HepG2 (cell line): ENCODE results near the gene QSOX2. TPM values are rescaled to one million over a fixed set of nuclear protein-coding genes. Genes with fewer than 3 reads are reported as not detected.

Experiments
- ATF1 ChIP-seq: IDR thresholded peaks from 2 replicates; pipeline ENCODE4 v1.6.1; 2016; ENCODE audit warnings: mild to moderate bottlenecking, control low read depth
- NR2F6 ChIP-seq, 2 experiments: IDR thresholded peaks; 2 replicates each; pipeline ENCODE4 v1.6.1; 2016; ENCODE audit warnings: antibody characterized with exemption in 1 of 2, mild to moderate bottlenecking in 1 of 2
- PHF21A ChIP-seq: sonication (generic); formaldehyde crosslinking; IDR thresholded peaks from 2 replicates; pipeline ENCODE4 v1.5.0; 2020; ENCODE audit warnings: mild to moderate bottlenecking, missing genetic modification reagents
- ZFX ChIP-seq: sonication (generic); formaldehyde crosslinking; IDR thresholded peaks from 2 replicates; pipeline ENCODE4 v1.4.0; 2020; ENCODE audit warnings: mild to moderate bottlenecking, low read depth, missing genetic modification reagents, moderate library complexity
- ZNF20 ChIP-seq: sonication (generic); formaldehyde crosslinking; IDR thresholded peaks from 2 replicates; pipeline ENCODE4 v1.4.0; 2020; ENCODE audit warnings: mild to moderate bottlenecking, moderate library complexity, missing genetic modification reagents
- ZNF414 ChIP-seq: sonication (generic); formaldehyde crosslinking; IDR thresholded peaks from 2 replicates; pipeline ENCODE4 v1.5.0; 2020; ENCODE audit warnings: missing genetic modification reagents
- ZNF451 ChIP-seq: sonication (generic); formaldehyde crosslinking; IDR thresholded peaks from 2 replicates; pipeline ENCODE4 v1.5.0; 2020; ENCODE audit warnings: mild to moderate bottlenecking, missing genetic modification reagents
- ZNF501 ChIP-seq: sonication (generic); formaldehyde crosslinking; IDR thresholded peaks from 2 replicates; pipeline ENCODE4 v1.5.1; 2020; ENCODE audit warnings: mild to moderate bottlenecking, moderate library complexity, missing genetic modification reagents
- ZNF777 ChIP-seq: sonication (generic); formaldehyde crosslinking; IDR thresholded peaks from 2 replicates; pipeline ENCODE4 v1.4.0; 2020; ENCODE audit warnings: missing genetic modification reagents
- polyA plus RNA-seq, 8 experiments: library from polyadenylated mRNA; depleted of rRNA in 3 of 8; stranded (reverse) in 7 of 8; unstranded in 1 of 8; fragments of >200 nt; fragmentation: Illumina TruSeq in 4 of 8; extraction: Trizol in 4 of 8; gene quantifications; 2 replicates each; pipeline versions ENCODE4 v1.2.1 to v1.2.3, GENCODE V29; 2011 to 2016; ENCODE audit warnings: low read depth in 4 of 8, missing spikeins in 1 of 8, mixed read lengths in 1 of 8; ENCODE audit not compliant: insufficient read depth in 1 of 8
- total RNA-seq, 5 experiments: library from RNA; depleted of rRNA; stranded (reverse); fragments of >200 nt; fragmentation: Illumina TruSeq; extraction: Trizol; gene quantifications; 2 replicates each; pipeline ENCODE4 v1.2.3, GENCODE V29; 2016; ENCODE audit warnings: low read depth in 1 of 5
- TF ChIP-seq, protein P1 (sequence below): sonication (generic); formaldehyde crosslinking; IDR thresholded peaks from 2 replicates; pipeline ENCODE4 v1.5.0; 2020; ENCODE audit warnings: mild to moderate bottlenecking, missing genetic modification reagents, moderate library complexity
- TF ChIP-seq, protein P2 (sequence below): sonication (generic); formaldehyde crosslinking; IDR thresholded peaks from 2 replicates; pipeline ENCODE4 v1.4.0; 2020; ENCODE audit warnings: missing genetic modification reagents, borderline replicate concordance

The QSOX2 gene
- total and polyA plus RNA-seq, 2 of the 13 experiments (the other 11 are each of a cell fraction or from before 2014, with no cell fraction given): 27.1 to 42.1 TPM

GRCh38 chr9:136254381-136255165 is 9.0 kb upstream of the QSOX2 start (continued):
- TF ChIP-seq ZNF20 (no peak), ZFX (CRISPR knock-in tag) (peak; percentile 41), ZNF451 (CRISPR knock-in tag) (0 out of 2 replicates have a peak, but pooled peaks have one; percentile 50), ATF1 (CRISPR knock-in tag) (no peak), NR2F6 (IDR thresholded peaks at IDR 0.05) (no peak), NR2F6 (CRISPR knock-in tag; IDR thresholded peaks at IDR 0.05) (0 out of 2 replicates have a peak, but pooled peaks have one; percentile 21), ZNF777 (CRISPR knock-in tag) (no peak), PHF21A (CRISPR knock-in tag) (0 out of 2 replicates have a peak, but pooled peaks have one; percentile 24), ZNF501 (CRISPR knock-in tag) (peak; percentile 42; the same call in 1 of the 2 replicates), ZNF414 (CRISPR knock-in tag) (peak; percentile 31; the same call in 1 of the 2 replicates)
- TF ChIP-seq, protein P1, sequence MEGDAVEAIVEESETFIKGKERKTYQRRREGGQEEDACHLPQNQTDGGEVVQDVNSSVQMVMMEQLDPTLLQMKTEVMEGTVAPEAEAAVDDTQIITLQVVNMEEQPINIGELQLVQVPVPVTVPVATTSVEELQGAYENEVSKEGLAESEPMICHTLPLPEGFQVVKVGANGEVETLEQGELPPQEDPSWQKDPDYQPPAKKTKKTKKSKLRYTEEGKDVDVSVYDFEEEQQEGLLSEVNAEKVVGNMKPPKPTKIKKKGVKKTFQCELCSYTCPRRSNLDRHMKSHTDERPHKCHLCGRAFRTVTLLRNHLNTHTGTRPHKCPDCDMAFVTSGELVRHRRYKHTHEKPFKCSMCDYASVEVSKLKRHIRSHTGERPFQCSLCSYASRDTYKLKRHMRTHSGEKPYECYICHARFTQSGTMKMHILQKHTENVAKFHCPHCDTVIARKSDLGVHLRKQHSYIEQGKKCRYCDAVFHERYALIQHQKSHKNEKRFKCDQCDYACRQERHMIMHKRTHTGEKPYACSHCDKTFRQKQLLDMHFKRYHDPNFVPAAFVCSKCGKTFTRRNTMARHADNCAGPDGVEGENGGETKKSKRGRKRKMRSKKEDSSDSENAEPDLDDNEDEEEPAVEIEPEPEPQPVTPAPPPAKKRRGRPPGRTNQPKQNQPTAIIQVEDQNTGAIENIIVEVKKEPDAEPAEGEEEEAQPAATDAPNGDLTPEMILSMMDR (CRISPR knock-in tag): peak; percentile 65
- TF ChIP-seq, protein P2, sequence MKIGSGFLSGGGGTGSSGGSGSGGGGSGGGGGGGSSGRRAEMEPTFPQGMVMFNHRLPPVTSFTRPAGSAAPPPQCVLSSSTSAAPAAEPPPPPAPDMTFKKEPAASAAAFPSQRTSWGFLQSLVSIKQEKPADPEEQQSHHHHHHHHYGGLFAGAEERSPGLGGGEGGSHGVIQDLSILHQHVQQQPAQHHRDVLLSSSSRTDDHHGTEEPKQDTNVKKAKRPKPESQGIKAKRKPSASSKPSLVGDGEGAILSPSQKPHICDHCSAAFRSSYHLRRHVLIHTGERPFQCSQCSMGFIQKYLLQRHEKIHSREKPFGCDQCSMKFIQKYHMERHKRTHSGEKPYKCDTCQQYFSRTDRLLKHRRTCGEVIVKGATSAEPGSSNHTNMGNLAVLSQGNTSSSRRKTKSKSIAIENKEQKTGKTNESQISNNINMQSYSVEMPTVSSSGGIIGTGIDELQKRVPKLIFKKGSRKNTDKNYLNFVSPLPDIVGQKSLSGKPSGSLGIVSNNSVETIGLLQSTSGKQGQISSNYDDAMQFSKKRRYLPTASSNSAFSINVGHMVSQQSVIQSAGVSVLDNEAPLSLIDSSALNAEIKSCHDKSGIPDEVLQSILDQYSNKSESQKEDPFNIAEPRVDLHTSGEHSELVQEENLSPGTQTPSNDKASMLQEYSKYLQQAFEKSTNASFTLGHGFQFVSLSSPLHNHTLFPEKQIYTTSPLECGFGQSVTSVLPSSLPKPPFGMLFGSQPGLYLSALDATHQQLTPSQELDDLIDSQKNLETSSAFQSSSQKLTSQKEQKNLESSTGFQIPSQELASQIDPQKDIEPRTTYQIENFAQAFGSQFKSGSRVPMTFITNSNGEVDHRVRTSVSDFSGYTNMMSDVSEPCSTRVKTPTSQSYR: peak; percentile 35; the same call in 1 of the 2 replicates
- TF ChIP-seq, all 625 proteins: peak for 27
